ENCODE data around the gene EMILIN1. TPM values are rescaled to one million over a fixed set of nuclear protein-coding genes. Genes with fewer than 3 reads are reported as not detected.

EMILIN1 gene
- total RNA-seq, 1 experiment from 2014 or later: 0.19 TPM

GRCh38 chr2:27133195-27133875, 54.9 kb downstream of the EMILIN1 start:
- Mint-ChIP-seq H3K4me1 (ENCODE audit: low read depth, unreplicated experiment) (peaks cover 9% of the 10 kb centered on the region), H3K9me3 (ENCODE audit: low read depth, unreplicated experiment) (no peaks in the 10 kb centered on the region), H3K36me3 (ENCODE audit: insufficient read depth, unreplicated experiment) (peaks cover 27% of the 10 kb centered on the region), H3K27ac (ENCODE audit: unreplicated experiment) (peak overlapping the region; percentile 2), H3K4me3 (ENCODE audit: low read depth, unreplicated experiment) (peak overlapping the region; percentile 92), H3K27me3 (ENCODE audit: unreplicated experiment) (peaks cover 14% of the 10 kb centered on the region)
- intact Hi-C loops (cut with micrococcal nuclease; ENCODE audit: unreplicated experiment): no loop called here
- TF ChIP-seq CTCF (IDR thresholded peaks at IDR 0.05; ENCODE audit: unreplicated experiment): no peak
- CTCF ChIA-PET: interaction anchor here (0.6 to 1.6 kb wide), 3 partner anchors 36 to 241 kb away, joined by 3 to 5 read pairs (median 3); no protein-coding TSS in a partner anchor
- TSS peak; percentile 66 for BruUV-seq (replicated peaks)
- no peak for DNase-seq

- TF ChIP-seq CTCF (IDR thresholded peaks at IDR 0.05; ENCODE audit: unreplicated experiment): no peak
- peak; percentile 99 for DNase-seq
- CTCF ChIA-PET: interaction anchor here (0.6 to 1.6 kb wide), 5 partner anchors 26 to 240 kb away, joined by 3 to 6 read pairs (median 3); no protein-coding TSS in a partner anchor
- H3K27me3 Mint-ChIP-seq (ENCODE audit: unreplicated experiment): peaks cover 22% of the 10 kb centered on the region
- peak within 1 kb of the TSS; percentile 92 for H3K4me3 Mint-ChIP-seq (ENCODE audit: low read depth, unreplicated experiment)
- peaks cover 26% of the 10 kb centered on the region for H3K36me3 Mint-ChIP-seq (ENCODE audit: insufficient read depth, unreplicated experiment)
- BruUV-seq (replicated peaks): no TSS peak
- H3K27ac Mint-ChIP-seq (ENCODE audit: unreplicated experiment): peak within 1 kb of the TSS; percentile 90
- H3K4me1 Mint-ChIP-seq (ENCODE audit: low read depth, unreplicated experiment): peaks cover 9% of the 10 kb centered on the region
- intact Hi-C loops (cut with micrococcal nuclease; ENCODE audit: unreplicated experiment): no loop called here
- no peaks in the 10 kb centered on the region for H3K9me3 Mint-ChIP-seq (ENCODE audit: low read depth, unreplicated experiment)
These were observed 55.7 kb downstream of the EMILIN1 start, which contains the start of gene PREB for GRCh38 chr2:27133905-27134780. Gene PREB (minus strand): TSS chr2:27134636. CDS start chr2:27134421, 215 bp downstream.

- H3K27ac Mint-ChIP-seq (ENCODE audit: unreplicated experiment): peak overlapping the region; percentile 90
- intact Hi-C loops (cut with micrococcal nuclease; ENCODE audit: unreplicated experiment): no loop called here
These were observed 56.5 kb downstream of the EMILIN1 start for GRCh38 chr2:27134781-27135477.

More at GRCh38 chr2:27134781-27135477, 56.5 kb downstream of the EMILIN1 start:
- Mint-ChIP-seq H3K36me3 (ENCODE audit: insufficient read depth, unreplicated experiment) (peaks cover 26% of the 10 kb centered on the region), H3K4me3 (ENCODE audit: low read depth, unreplicated experiment) (peak overlapping the region; percentile 92), H3K9me3 (ENCODE audit: low read depth, unreplicated experiment) (no peaks in the 10 kb centered on the region), H3K27me3 (ENCODE audit: unreplicated experiment) (peaks cover 30% of the 10 kb centered on the region), H3K4me1 (ENCODE audit: low read depth, unreplicated experiment) (peaks cover 9% of the 10 kb centered on the region)
- no peak for DNase-seq
- no TSS peak for BruUV-seq (replicated peaks)
- CTCF ChIA-PET: interaction anchor here (0.7 to 1.6 kb wide), 3 partner anchors 26 to 78 kb away, joined by 3 to 6 read pairs (median 5); no protein-coding TSS in a partner anchor
- no peak for TF ChIP-seq CTCF (IDR thresholded peaks at IDR 0.05; ENCODE audit: unreplicated experiment)
